Fibroblast of villous mesenchyme (primary cell): ENCODE data around the gene GTF2H1. TPM values are rescaled to one million over a fixed set of nuclear protein-coding genes. Genes with fewer than 3 reads are reported as not detected.
"Not testable (repeated sequence)": the region's sequence is repeated elsewhere in the genome, so short reads cannot be mapped to it uniquely, and the experiment has no call there.

Source experiments
- DNase-seq: peaks from one replicate; pipeline ENCODE4 v3.0.0-alpha.2; 2010; ENCODE audit warnings: low read depth
- H3K4me3 ChIP-seq: 2 replicates; pipeline ENCODE4 v1.5.1; 2011; ENCODE audit warnings: low read depth, mild to moderate bottlenecking, low read length
- CTCF ChIP-seq: IDR thresholded peaks from 2 replicates; pipeline ENCODE4 v1.5.1; 2012; ENCODE audit warnings: low read depth, mild to moderate bottlenecking, low read length; ENCODE audit not compliant: insufficient read depth
- small RNA-seq: library from RNA; depleted of rRNA; stranded (forward); fragments of <200 nt; gene quantifications from one replicate; pipeline ENCODE3, GENCODE V24; 2012
- total RNA-seq: library from RNA; depleted of rRNA; stranded (reverse); fragments of >200 nt; gene quantifications from 2 replicates; pipeline ENCODE4 v1.2.3, GENCODE V29; 2012

Gene GTF2H1
- total RNA-seq, 1 donor = 92.0 TPM

- peak overlapping the region; percentile 91 for H3K4me3 ChIP-seq
- peak; percentile 100 for DNase-seq
- no peak for TF ChIP-seq CTCF
Observed at GRCh38 chr11:18395735-18396504, 73.6 kb downstream of the GTF2H1 start.

DNA sequence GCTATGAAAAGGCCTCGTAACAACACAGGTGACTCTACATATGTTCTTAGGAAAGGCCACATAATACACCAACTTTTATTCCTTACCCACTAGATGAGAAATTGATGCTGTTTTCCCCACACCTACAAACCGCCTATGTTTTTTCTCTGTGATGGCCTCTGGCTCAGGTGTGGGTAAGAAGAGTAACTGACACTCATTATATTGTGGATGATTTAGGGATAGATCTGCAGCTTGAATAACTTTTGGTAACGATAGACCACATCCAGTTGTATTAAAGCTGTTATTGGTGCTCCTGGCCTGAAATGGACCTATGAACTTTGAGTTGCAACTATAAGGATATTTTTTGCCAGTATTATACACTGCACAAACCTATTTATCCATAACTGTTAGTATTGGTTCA is 75.6 kb downstream of the GTF2H1 start:
- no peak for TF ChIP-seq CTCF
- H3K4me3 ChIP-seq = no peak overlapping the region
- no peak for DNase-seq

GRCh38 chr11:18401077-18401476 is 78.7 kb downstream of the GTF2H1 start:
- not testable (repeated sequence) for H3K4me3 ChIP-seq, DNase-seq

- no peak overlapping the region for H3K4me3 ChIP-seq
- no peak for DNase-seq
- no peak for TF ChIP-seq CTCF
Observed at GRCh38 chr11:18404062-18404461, 81.7 kb downstream of the GTF2H1 start.

DNA sequence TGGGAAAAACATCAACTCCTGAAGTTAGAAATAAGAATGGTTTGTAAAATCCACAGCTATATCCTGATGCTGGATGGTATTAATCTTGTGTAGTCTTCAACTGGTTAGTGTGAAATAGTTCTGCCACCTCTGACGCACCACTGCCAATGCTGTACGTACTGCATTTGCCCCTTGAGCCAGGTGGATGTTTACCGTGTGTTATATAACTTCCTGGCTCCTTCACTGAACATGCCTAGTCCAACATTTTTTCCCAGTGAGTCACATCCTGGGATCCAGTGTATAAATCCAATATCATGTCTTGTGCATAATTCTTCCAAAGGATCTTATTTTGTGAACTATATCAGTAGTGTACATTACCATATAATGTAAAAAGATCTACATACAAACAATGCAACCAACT is 85.0 kb downstream of the GTF2H1 start:
- not testable (repeated sequence) for H3K4me3 ChIP-seq
- peak; percentile 37 for DNase-seq

GRCh38 chr11:18408558-18409291 is 86.4 kb downstream of the GTF2H1 start:
- no peak for TF ChIP-seq CTCF
- peak; percentile 3 for DNase-seq
- no peak overlapping the region for H3K4me3 ChIP-seq

DNA sequence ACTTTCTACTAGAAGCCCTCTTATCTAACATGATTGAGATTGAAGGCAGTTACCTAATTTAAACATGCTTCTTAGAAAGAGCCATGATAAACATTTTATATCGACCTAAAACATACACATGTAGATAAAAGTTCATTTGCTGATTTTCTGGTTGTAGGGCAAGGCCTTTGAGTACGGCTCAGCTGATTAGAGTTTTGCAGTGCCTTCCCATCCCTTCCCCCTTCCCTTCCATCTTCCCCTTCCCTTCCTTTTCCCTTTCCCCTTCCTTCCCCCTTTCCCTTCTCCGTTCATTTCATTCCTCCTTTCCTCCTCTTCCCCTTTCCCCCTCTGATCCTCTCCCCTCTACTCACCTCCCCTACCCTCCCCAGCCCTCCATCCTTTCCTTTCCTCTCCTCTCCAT is 94.1 kb downstream of the GTF2H1 start:
- no peak for DNase-seq
- no peak overlapping the region for H3K4me3 ChIP-seq
- no peak for TF ChIP-seq CTCF

Small RNAs within 50 kb of the gene (small RNA-seq; reads per million reads assigned to genes)
- gene MIR3159 = 0.28 reads per million

Other genes starting within 250 kb of the GTF2H1 start
- 17.4 and 18.1 TPM in 2 replicates for gene SAAL1, start 216.5 kb upstream of the GTF2H1 start, total RNA-seq
- not detected in 2 replicates for gene MRGPRX3, start 190.0 kb upstream of the GTF2H1 start, total RNA-seq
- not detected in 2 replicates for gene MRGPRX4, start 149.7 kb upstream of the GTF2H1 start, total RNA-seq
- gene SAA4, start 85.8 kb upstream of the GTF2H1 start, total RNA-seq = not detected in 2 replicates
- gene SAA2, start 73.9 kb upstream of the GTF2H1 start, total RNA-seq = 0.43 TPM in 1 of 2 replicates, not detected in the other
- gene SAA1, start 56.3 kb upstream of the GTF2H1 start, total RNA-seq = 0.43 TPM in 1 of 2 replicates, not detected in the other
- 39.6 and 70.8 TPM in 2 replicates for gene HPS5, start 427 bp upstream of the GTF2H1 start, total RNA-seq
- 497 and 586 TPM in 2 replicates for gene LDHA, start 72.0 kb downstream of the GTF2H1 start, total RNA-seq
- gene LDHC, start 89.8 kb downstream of the GTF2H1 start, total RNA-seq = 1.3 TPM in 1 of 2 replicates, not detected in the other
- gene LDHAL6A, start 133.3 kb downstream of the GTF2H1 start, total RNA-seq = not detected in 2 replicates
- 46.1 and 60.9 TPM in 2 replicates for gene TSG101, start 204.4 kb downstream of the GTF2H1 start, total RNA-seq